ENCODE measurements around the gene PCDHGB7. TPM values are rescaled to one million over a fixed set of nuclear protein-coding genes. Genes with fewer than 3 reads are reported as not detected.
"Not testable (repeated sequence)": the region's sequence is repeated elsewhere in the genome, so short reads cannot be mapped to it uniquely, and the experiment has no call there.

Gene PCDHGB7
- total RNA-seq, 1 experiment from 2014 or later = 1.8 TPM

GRCh38 chr5:141389153-141390042 is 28.1 kb upstream of the PCDHGB7 start:
- Histone ChIP-seq H3K36me3 (peaks cover 34% of the 10 kb centered on the region), H3K27me3 (no peaks in the 10 kb centered on the region), H3K9me3 (replicated peaks) (peaks cover 12% of the 10 kb centered on the region), H3K4me1 (no peaks in the 10 kb centered on the region), H3K27ac (no peak overlapping the region), H3K4me3 (no peak overlapping the region)
- no peak for DNase-seq

- Histone ChIP-seq H3K9me3 (replicated peaks) (peaks cover 6% of the 10 kb centered on the region), H3K27ac (no peak within 1 kb of the TSS), H3K4me3 (no peak within 1 kb of the TSS), H3K4me1 (no peaks in the 10 kb centered on the region), H3K36me3 (peaks cover 16% of the 10 kb centered on the region), H3K27me3 (no peaks in the 10 kb centered on the region)
- no peak for DNase-seq
Observed at GRCh38 chr5:141392429-141393198, 24.9 kb upstream of the PCDHGB7 start, which contains the start of gene PCDHGA8. Gene PCDHGA8, plus strand, starts transcription at chr5:141392633. Its CDS starts 181 bp downstream, at chr5:141392814.

GRCh38 chr5:141393267-141393666 is 24.2 kb upstream of the PCDHGB7 start:
- Histone ChIP-seq H3K9me3 (replicated peaks) (peaks cover 6% of the 10 kb centered on the region), H3K4me3 (no peak overlapping the region), H3K4me1 (no peaks in the 10 kb centered on the region), H3K27ac (no peak overlapping the region), H3K27me3 (no peaks in the 10 kb centered on the region), H3K36me3 (peaks cover 16% of the 10 kb centered on the region)
- no peak for DNase-seq

- H3K36me3 ChIP-seq = peaks cover 21% of the 10 kb centered on the region
- not testable (repeated sequence) for H3K4me1 ChIP-seq; H3K4me3 ChIP-seq; H3K27ac ChIP-seq; DNase-seq; H3K27me3 ChIP-seq; H3K9me3 ChIP-seq (replicated peaks)
Observed at GRCh38 chr5:141394401-141395187, 22.9 kb upstream of the PCDHGB7 start.

GRCh38 chr5:141397756-141398551 is 19.5 kb upstream of the PCDHGB7 start, which contains the start of gene PCDHGB5:
Gene PCDHGB5, plus strand, starts transcription at chr5:141397947. Its CDS starts 181 bp downstream, at chr5:141398128.
- peaks cover 31% of the 10 kb centered on the region for H3K36me3 ChIP-seq
- H3K27ac ChIP-seq, H3K4me1 ChIP-seq, DNase-seq, H3K27me3 ChIP-seq, H3K4me3 ChIP-seq: not testable (repeated sequence)
- peaks cover 13% of the 10 kb centered on the region for H3K9me3 ChIP-seq (replicated peaks)

GRCh38 chr5:141398608-141399007 is 18.9 kb upstream of the PCDHGB7 start:
- peaks cover 12% of the 10 kb centered on the region for H3K9me3 ChIP-seq (replicated peaks)

GRCh38 chr5:141399555-141400258 is 17.8 kb upstream of the PCDHGB7 start:
- Histone ChIP-seq H3K27ac (no peak overlapping the region), H3K27me3 (no peaks in the 10 kb centered on the region), H3K36me3 (peaks cover 25% of the 10 kb centered on the region), H3K4me1 (no peaks in the 10 kb centered on the region), H3K9me3 (replicated peaks) (peaks cover 9% of the 10 kb centered on the region), H3K4me3 (no peak overlapping the region)
- no peak for DNase-seq

More at GRCh38 chr5:141398608-141399007, 18.9 kb upstream of the PCDHGB7 start:
- H3K27me3 ChIP-seq = no peaks in the 10 kb centered on the region
- no peaks in the 10 kb centered on the region for H3K4me1 ChIP-seq
- DNase-seq = no peak
- no peak overlapping the region for H3K4me3 ChIP-seq
- H3K27ac ChIP-seq = no peak overlapping the region
- peaks cover 30% of the 10 kb centered on the region for H3K36me3 ChIP-seq

GRCh38 chr5:141402553-141403243 is 14.8 kb upstream of the PCDHGB7 start, which contains the start of gene PCDHGA9:
Gene PCDHGA9, plus strand, starts transcription at chr5:141402778. Its CDS starts 175 bp downstream, at chr5:141402953.
- no peaks in the 10 kb centered on the region for H3K4me1 ChIP-seq
- H3K36me3 ChIP-seq = peaks cover 25% of the 10 kb centered on the region
- peaks cover 7% of the 10 kb centered on the region for H3K9me3 ChIP-seq (replicated peaks)
- H3K4me3 ChIP-seq = no peak within 1 kb of the TSS
- H3K27me3 ChIP-seq = no peaks in the 10 kb centered on the region
- DNase-seq = peak in 1 of 2 experiments; percentile 11
- no peak within 1 kb of the TSS for H3K27ac ChIP-seq

GRCh38 chr5:141403387-141403786 is 14.1 kb upstream of the PCDHGB7 start:
- peaks cover 6% of the 10 kb centered on the region for H3K9me3 ChIP-seq (replicated peaks)
- H3K36me3 ChIP-seq = peaks cover 25% of the 10 kb centered on the region
- no peaks in the 10 kb centered on the region for H3K4me1 ChIP-seq
- H3K27ac ChIP-seq = no peak overlapping the region
- no peak for DNase-seq
- no peak overlapping the region for H3K4me3 ChIP-seq
- no peaks in the 10 kb centered on the region for H3K27me3 ChIP-seq

GRCh38 chr5:141407790-141408505 is 9.5 kb upstream of the PCDHGB7 start, which contains the start of gene PCDHGB6:
Gene PCDHGB6, plus strand, starts transcription at chr5:141408021. Its CDS starts 182 bp downstream, at chr5:141408203.
- not testable (repeated sequence) for H3K27ac ChIP-seq; H3K4me3 ChIP-seq; H3K9me3 ChIP-seq (replicated peaks); H3K27me3 ChIP-seq; H3K4me1 ChIP-seq; DNase-seq
- H3K36me3 ChIP-seq = peaks cover 10% of the 10 kb centered on the region

- no peak for DNase-seq
- no peak overlapping the region for H3K4me3 ChIP-seq
- H3K9me3 ChIP-seq (replicated peaks) = 0 out of 2 replicates have a peak, but pooled peaks cover 5% of the 10 kb centered on the region
- no peak overlapping the region for H3K27ac ChIP-seq
- no peaks in the 10 kb centered on the region for H3K27me3 ChIP-seq
- H3K4me1 ChIP-seq = no peaks in the 10 kb centered on the region
- H3K36me3 ChIP-seq = peaks cover 16% of the 10 kb centered on the region
Observed at GRCh38 chr5:141409598-141410306, 7.7 kb upstream of the PCDHGB7 start.

GRCh38 chr5:141411575-141411974 is 5.9 kb upstream of the PCDHGB7 start:
- H3K27me3 ChIP-seq = no peaks in the 10 kb centered on the region
- DNase-seq = no peak
- no peak overlapping the region for H3K4me3 ChIP-seq
- H3K9me3 ChIP-seq (replicated peaks) = peaks cover 12% of the 10 kb centered on the region; the same call in 1 of the 2 replicates
- H3K27ac ChIP-seq = no peak overlapping the region
- H3K36me3 ChIP-seq = peaks cover 16% of the 10 kb centered on the region
- H3K4me1 ChIP-seq = no peaks in the 10 kb centered on the region
